ENCODE results near the gene TEX261. TPM values are rescaled to one million over a fixed set of nuclear protein-coding genes. Genes with fewer than 3 reads are reported as not detected.

Gene TEX261
- total and polyA plus RNA-seq, 2 donors from 2014 or later, result 35.9 to 56.1 TPM

- DNase-seq (peak in 1 of 5 donors; percentile 5), FAIRE-seq (no peak)
- Histone ChIP-seq H3K9ac (ENCODE audit: low read length in 3 of 3) (no peak overlapping the region), H3K4me3 (ENCODE audit: low read length in 3 of 3) (no peak overlapping the region), H3K9me3 (ENCODE audit: control insufficient read depth in 2 of 3, insufficient read depth in 1 of 3, low read length in 3 of 3) (no peaks in the 10 kb centered on the region), H3K27ac (ENCODE audit: low read depth in 2 of 2, low read length in 2 of 2) (no peak overlapping the region), H3K27me3 (ENCODE audit: control insufficient read depth, insufficient read depth, low read length) (no peaks in the 10 kb centered on the region), H3K4me1 (ENCODE audit: control insufficient read depth in 2 of 3, insufficient read depth in 2 of 3, low read depth in 1 of 3, low read length in 3 of 3) (peaks cover 0 to 8% (median 8%) of the 10 kb centered on the region in 3 donors), H3K36me3 (ENCODE audit: control insufficient read depth in 2 of 3, insufficient read depth in 3 of 3, low read length in 3 of 3) (no peaks in the 10 kb centered on the region)
- no peak for TF ChIP-seq CTCF (IDR thresholded peaks at IDR 0.05; ENCODE audit: borderline replicate concordance, extremely low read depth, insufficient read depth)
- intact Hi-C loops (cut with DNase I), result no loop called here
These were observed 15.0 kb downstream of the TEX261 start for GRCh38 chr2:70979626-70980025.

- DNase-seq (no peak), FAIRE-seq (no peak)
- Histone ChIP-seq H3K9me3 (ENCODE audit: control insufficient read depth in 2 of 3, insufficient read depth in 1 of 3, low read length in 3 of 3) (no peaks in the 10 kb centered on the region), H3K36me3 (ENCODE audit: control insufficient read depth in 2 of 3, insufficient read depth in 3 of 3, low read length in 3 of 3) (no peaks in the 10 kb centered on the region), H3K27ac (ENCODE audit: low read depth in 2 of 2, low read length in 2 of 2) (peak overlapping the region in 1 of 2 donors; percentile 36), H3K4me3 (ENCODE audit: low read length in 3 of 3) (peak overlapping the region in 2 of 3 donors; percentile 7 to 56), H3K4me1 (ENCODE audit: control insufficient read depth in 2 of 3, insufficient read depth in 2 of 3, low read depth in 1 of 3, low read length in 3 of 3) (peaks cover 0 to 8% (median 8%) of the 10 kb centered on the region in 3 donors), H3K9ac (ENCODE audit: low read length in 3 of 3) (peak overlapping the region in 2 of 3 donors; percentile 10 to 44), H3K27me3 (ENCODE audit: control insufficient read depth, insufficient read depth, low read length) (no peaks in the 10 kb centered on the region)
- intact Hi-C loops (cut with DNase I), result no loop called here
- TF ChIP-seq CTCF (IDR thresholded peaks at IDR 0.05; ENCODE audit: borderline replicate concordance, extremely low read depth, insufficient read depth), result no peak
These were observed 15.5 kb downstream of the TEX261 start for GRCh38 chr2:70979180-70979488.

GRCh38 chr2:70978341-70979179 is 16.1 kb downstream of the TEX261 start, which contains the start of gene ANKRD53:
ANKRD53 (plus strand) TSS chr2:70978630; CDS start chr2:70978646, 16 bp downstream.
- Histone ChIP-seq H3K4me3 (ENCODE audit: low read length in 3 of 3) (peak within 1 kb of the TSS; percentile 33 to 95 (median 89)), H3K27me3 (ENCODE audit: control insufficient read depth, insufficient read depth, low read length) (no peaks in the 10 kb centered on the region), H3K27ac (ENCODE audit: low read depth in 2 of 2, low read length in 2 of 2) (peak within 1 kb of the TSS; percentile 36 to 89), H3K9me3 (ENCODE audit: control insufficient read depth in 2 of 3, insufficient read depth in 1 of 3, low read length in 3 of 3) (no peaks in the 10 kb centered on the region), H3K36me3 (ENCODE audit: control insufficient read depth in 2 of 3, insufficient read depth in 3 of 3, low read length in 3 of 3) (no peaks in the 10 kb centered on the region), H3K9ac (ENCODE audit: low read length in 3 of 3) (peak within 1 kb of the TSS in 2 of 3 donors; percentile 39 to 77), H3K4me1 (ENCODE audit: control insufficient read depth in 2 of 3, insufficient read depth in 2 of 3, low read depth in 1 of 3, low read length in 3 of 3) (peaks cover 0 to 8% (median 8%) of the 10 kb centered on the region in 3 donors)
- intact Hi-C loops (cut with DNase I), result no loop called here
- peak; percentile 38 to 86 (median 47) for DNase-seq
- no peak for FAIRE-seq
- TF ChIP-seq CTCF (IDR thresholded peaks at IDR 0.05; ENCODE audit: borderline replicate concordance, extremely low read depth, insufficient read depth), result no peak

All from kidney (tissue), 14 donors.